HepG2 (cell line): ENCODE measurements around the gene EIF3M. TPM values are rescaled to one million over a fixed set of nuclear protein-coding genes. Genes with fewer than 3 reads are reported as not detected.

Experiments
- BCL3 ChIP-seq: sonication (generic); formaldehyde crosslinking; IDR thresholded peaks from 2 replicates; pipeline ENCODE4 v1.5.1; 2020; ENCODE audit warnings: mild to moderate bottlenecking, missing genetic modification reagents, moderate library complexity
- CBFB ChIP-seq: sonication (generic); formaldehyde crosslinking; IDR thresholded peaks from 2 replicates; pipeline ENCODE4 v1.4.0; 2020; ENCODE audit warnings: missing genetic modification reagents
- HNF1B ChIP-seq: sonication (generic); formaldehyde crosslinking; IDR thresholded peaks from 2 replicates; pipeline ENCODE4 v1.5.1; 2020; ENCODE audit warnings: mild to moderate bottlenecking, moderate library complexity, missing genetic modification reagents
- KDM6A ChIP-seq: IDR thresholded peaks from 2 replicates; pipeline ENCODE4 v1.6.1; 2016; ENCODE audit warnings: low read depth
- MEF2D ChIP-seq: sonication (generic); formaldehyde crosslinking; IDR thresholded peaks from 2 replicates; pipeline ENCODE4 v1.5.1; 2020; ENCODE audit warnings: mild to moderate bottlenecking, missing genetic modification reagents
- SAFB2 ChIP-seq: sonication (generic); formaldehyde crosslinking; IDR thresholded peaks from 2 replicates; pipeline ENCODE4 v1.5.1; 2020; ENCODE audit warnings: missing genetic modification reagents, low read depth, mild to moderate bottlenecking, borderline replicate concordance
- SIN3A ChIP-seq: IDR thresholded peaks from 2 replicates; pipeline ENCODE4 v1.6.1; 2011; ENCODE audit warnings: low read depth, mild to moderate bottlenecking, control low read depth, low read length, borderline replicate concordance
- SP5 ChIP-seq: IDR thresholded peaks from 2 replicates; pipeline ENCODE4 v1.6.1; 2016; ENCODE audit warnings: low read depth, borderline replicate concordance
- STAT6 ChIP-seq: sonication (generic); formaldehyde crosslinking; IDR thresholded peaks from 2 replicates; pipeline ENCODE4 v1.4.0; 2020; ENCODE audit warnings: missing genetic modification reagents, mild to moderate bottlenecking, borderline replicate concordance
- TFAP4 ChIP-seq: sonication (generic); IDR thresholded peaks from 2 replicates; pipeline ENCODE4 v1.6.1; 2016; ENCODE audit warnings: low read depth, borderline replicate concordance
- ZNF17 ChIP-seq: sonication (generic); formaldehyde crosslinking; IDR thresholded peaks from 2 replicates; pipeline ENCODE4 v1.5.0; 2020; ENCODE audit warnings: mild to moderate bottlenecking, missing genetic modification reagents
- ZNF205 ChIP-seq: IDR thresholded peaks from 2 replicates; pipeline ENCODE4 v1.6.1; 2018; ENCODE audit warnings: missing biosample characterization, missing genetic modification reagents
- ZNF282 ChIP-seq: fragments of 450-650 bp; IDR thresholded peaks from 2 replicates; pipeline ENCODE4 v1.6.1; 2018; ENCODE audit not compliant: partially characterized antibody
- ZNF687 ChIP-seq: sonication (generic); formaldehyde crosslinking; IDR thresholded peaks from 2 replicates; pipeline ENCODE4 v1.5.1; 2020; ENCODE audit warnings: mild to moderate bottlenecking, missing genetic modification reagents, moderate library complexity
- ZSCAN5A ChIP-seq: sonication (generic); formaldehyde crosslinking; IDR thresholded peaks from 2 replicates; pipeline ENCODE4 v1.8.0; 2022; ENCODE audit warnings: mild to moderate bottlenecking, missing genetic modification reagents, borderline replicate concordance
- polyA plus RNA-seq, 8 experiments: library from polyadenylated mRNA; depleted of rRNA in 3 of 8; stranded (reverse) in 7 of 8; unstranded in 1 of 8; fragments of >200 nt; fragmentation: Illumina TruSeq in 4 of 8; extraction: Trizol in 4 of 8; gene quantifications; 2 replicates each; pipeline versions ENCODE4 v1.2.1 to v1.2.3, GENCODE V29; 2011 to 2016; ENCODE audit warnings: low read depth in 4 of 8, missing spikeins in 1 of 8, mixed read lengths in 1 of 8; ENCODE audit not compliant: insufficient read depth in 1 of 8
- total RNA-seq, 5 experiments: library from RNA; depleted of rRNA; stranded (reverse); fragments of >200 nt; fragmentation: Illumina TruSeq; extraction: Trizol; gene quantifications; 2 replicates each; pipeline ENCODE4 v1.2.3, GENCODE V29; 2016; ENCODE audit warnings: low read depth in 1 of 5

EIF3M gene
- total and polyA plus RNA-seq, 2 of the 13 experiments (the other 11 are each of a cell fraction or from before 2014, with no cell fraction given), result 279 to 389 TPM

GRCh38 chr11:32583459-32584271, at the start of gene EIF3M (continued):
- TF ChIP-seq HNF1B (CRISPR knock-in tag), result peak; percentile 74; the same call in 1 of the 2 replicates
- no peak for TF ChIP-seq KDM6A (CRISPR knock-in tag)
- TF ChIP-seq BCL3 (CRISPR knock-in tag), result peak; percentile 63; the same call in 1 of the 2 replicates
- no peak for TF ChIP-seq ZNF282
- no peak for TF ChIP-seq ZNF17 (CRISPR knock-in tag)
- 0 out of 2 replicates have a peak, but pooled peaks have one; percentile 66 for TF ChIP-seq STAT6
- peak; percentile 59; the same call in 1 of the 2 replicates for TF ChIP-seq SIN3A
- TF ChIP-seq SP5 (CRISPR knock-in tag), result peak; percentile 94
- peak; percentile 83 for TF ChIP-seq SAFB2 (CRISPR knock-in tag)
- peak; percentile 81 for TF ChIP-seq MEF2D (CRISPR knock-in tag)
- TF ChIP-seq ZNF205 (CRISPR knock-in tag), result 0 out of 2 replicates have a peak, but pooled peaks have one; percentile 31
- peak; percentile 46; the same call in 1 of the 2 replicates for TF ChIP-seq TFAP4
- 0 out of 2 replicates have a peak, but pooled peaks have one; percentile 28 for TF ChIP-seq ZSCAN5A
- TF ChIP-seq ZNF687 (CRISPR knock-in tag), result peak; percentile 96
- TF ChIP-seq CBFB (CRISPR knock-in tag), result peak; percentile 85; the same call in 1 of the 2 replicates
